H9 (cell line): ENCODE results near the gene AEBP2. TPM values are rescaled to one million over a fixed set of nuclear protein-coding genes. Genes with fewer than 3 reads are reported as not detected.
A peak's percentile ranks its signal among the peaks of the same experiment; 100 is the strongest.

Experiments used
- DNase-seq: peaks from one replicate; pipeline ENCODE4 v3.0.0-alpha.2; 2017
- H2AFZ ChIP-seq: one replicate; pipeline ENCODE4 v1.6.1; 2013; ENCODE audit warnings: mild to moderate bottlenecking, low read length, control low read depth, moderate library complexity
- H2AK5ac ChIP-seq: 2 replicates; pipeline ENCODE4 v1.6.1; 2013; ENCODE audit warnings: low read length, control low read depth, mixed read lengths; ENCODE audit not compliant: insufficient read length
- H2BK120ac ChIP-seq: one replicate; pipeline ENCODE4 v1.6.1; 2013; ENCODE audit warnings: low read depth, mild to moderate bottlenecking, low read length, control low read depth, inconsistent platforms; ENCODE audit not compliant: poor library complexity, severe bottlenecking
- H2BK12ac ChIP-seq: 2 replicates; pipeline ENCODE4 v1.6.1; 2013; ENCODE audit warnings: low read length, control low read depth, mixed read lengths, low read depth; ENCODE audit not compliant: insufficient read length
- H2BK15ac ChIP-seq: 2 replicates; pipeline ENCODE4 v1.6.1; 2013; ENCODE audit warnings: low read depth, low read length, control low read depth
- H2BK20ac ChIP-seq: one replicate; pipeline ENCODE4 v1.6.1; 2013; ENCODE audit warnings: low read depth, mild to moderate bottlenecking, low read length, control low read depth, inconsistent platforms; ENCODE audit not compliant: poor library complexity, severe bottlenecking
- H2BK5ac ChIP-seq: 2 replicates; pipeline ENCODE4 v1.6.1; 2013; ENCODE audit warnings: low read length, control low read depth, mixed read lengths; ENCODE audit not compliant: insufficient read length
- H3K14ac ChIP-seq: 2 replicates; pipeline ENCODE4 v1.6.1; 2013; ENCODE audit warnings: low read length, control low read depth; ENCODE audit not compliant: insufficient read depth
- H3K18ac ChIP-seq: 2 replicates; pipeline ENCODE4 v1.6.1; 2013; ENCODE audit warnings: low read depth, mild to moderate bottlenecking, mixed read lengths, low read length, control low read depth; ENCODE audit not compliant: insufficient read length
- H3K23ac ChIP-seq: 2 replicates; pipeline ENCODE4 v1.6.1; 2013; ENCODE audit warnings: low read length, control low read depth, mixed read lengths, low read depth; ENCODE audit not compliant: insufficient read length
- H3K23me2 ChIP-seq: 2 replicates; pipeline ENCODE4 v1.6.1; 2013; ENCODE audit warnings: low read depth, mild to moderate bottlenecking, mixed read lengths, low read length, control low read depth; ENCODE audit not compliant: insufficient read length, poor library complexity, severe bottlenecking
- H3K27ac ChIP-seq: 2 replicates; pipeline ENCODE4 v1.5.1; 2013; ENCODE audit warnings: low read length, control low read depth, mixed read lengths, low read depth; ENCODE audit not compliant: insufficient read length
- H3K27me3 ChIP-seq: 2 replicates; pipeline ENCODE4 v1.6.1; 2013; ENCODE audit warnings: low read length, control low read depth, inconsistent platforms; ENCODE audit not compliant: insufficient read depth
- H3K4ac ChIP-seq: 2 replicates; pipeline ENCODE4 v1.6.1; 2013; ENCODE audit warnings: low read depth, mild to moderate bottlenecking, control low read depth, inconsistent platforms, low read length, moderate library complexity
- H3K4me1 ChIP-seq: 2 replicates; pipeline ENCODE4 v1.6.1; 2013; ENCODE audit warnings: low read length, control low read depth, inconsistent platforms; ENCODE audit not compliant: insufficient read depth
- H3K4me2 ChIP-seq: 2 replicates; pipeline ENCODE4 v1.6.1; 2013; ENCODE audit warnings: low read length, control low read depth, mixed read lengths; ENCODE audit not compliant: insufficient read length, insufficient read depth
- H3K56ac ChIP-seq: 2 replicates; pipeline ENCODE4 v1.6.1; 2013; ENCODE audit warnings: low read depth, mild to moderate bottlenecking, mixed read lengths, low read length, control low read depth; ENCODE audit not compliant: insufficient read length
- H3K79me1 ChIP-seq: 2 replicates; pipeline ENCODE4 v1.6.1; 2013; ENCODE audit warnings: low read depth, mild to moderate bottlenecking, moderate library complexity, low read length, control low read depth, inconsistent platforms; ENCODE audit not compliant: insufficient read depth, poor library complexity, severe bottlenecking
- H3K79me2 ChIP-seq: 2 replicates; pipeline ENCODE4 v1.6.1; 2013; ENCODE audit warnings: low read length, control low read depth, inconsistent platforms; ENCODE audit not compliant: insufficient read depth
- H3K9ac ChIP-seq: 2 replicates; pipeline ENCODE4 v1.6.1; 2013; ENCODE audit warnings: low read length, control low read depth, mixed read lengths; ENCODE audit not compliant: insufficient read length; ENCODE audit errors: extremely low read depth
- H3K9me3 ChIP-seq: one replicate; pipeline ENCODE4 v1.6.1; 2013; ENCODE audit warnings: low read depth, low read length, inconsistent platforms; ENCODE audit not compliant: control insufficient read depth
- H3T11ph ChIP-seq: one replicate; pipeline ENCODE4 v1.6.1; 2013; ENCODE audit warnings: mild to moderate bottlenecking, low read length, control low read depth, inconsistent platforms
- H4K20me1 ChIP-seq: one replicate; pipeline ENCODE4 v1.6.1; 2013; ENCODE audit not compliant: control insufficient read depth, insufficient read length, insufficient read depth
- H4K5ac ChIP-seq: 2 replicates; pipeline ENCODE4 v1.6.1; 2013; ENCODE audit warnings: low read depth, mild to moderate bottlenecking, mixed read lengths, low read length, control low read depth; ENCODE audit not compliant: insufficient read length
- H4K8ac ChIP-seq: replicated peaks from 2 replicates; pipeline ENCODE4 v1.6.1; 2013; ENCODE audit warnings: low read length, control low read depth, mixed read lengths, low read depth; ENCODE audit not compliant: insufficient read length
- H4K91ac ChIP-seq: 2 replicates; pipeline ENCODE4 v1.6.1; 2013; ENCODE audit warnings: low read depth, mild to moderate bottlenecking, moderate library complexity, mixed read lengths, low read length, control low read depth; ENCODE audit not compliant: insufficient read length
- H3K27ac Mint-ChIP-seq, 3 experiments: 2 replicates in 2 of 3; 3 replicates in 1 of 3; pipeline ENCODE4 v1.8.0; 2020 to 2021; ENCODE audit warnings: mixed read lengths in 3 of 3, mild to moderate bottlenecking in 1 of 3, moderate library complexity in 1 of 3
- H3K27me3 Mint-ChIP-seq: 2 replicates; pipeline ENCODE4 v1.8.0; 2021; ENCODE audit warnings: low read depth, mild to moderate bottlenecking, moderate library complexity, mixed read lengths
- H3K36me3 Mint-ChIP-seq, 3 experiments: 2 replicates in 2 of 3; 3 replicates in 1 of 3; pipeline ENCODE4 v1.8.0; 2020 to 2021; ENCODE audit warnings: low read depth in 3 of 3, mixed read lengths in 3 of 3; ENCODE audit not compliant: insufficient read depth in 1 of 3
- H3K4me1 Mint-ChIP-seq, 2 experiments: 2 replicates each; pipeline ENCODE4 v1.8.0; 2020; ENCODE audit warnings: mixed read lengths in 2 of 2
- H3K4me3 Mint-ChIP-seq, 2 experiments: 2 replicates in 1 of 2; 3 replicates in 1 of 2; pipeline ENCODE4 v1.8.0; 2020 to 2021; ENCODE audit warnings: mild to moderate bottlenecking in 2 of 2, mixed read lengths in 2 of 2, moderate library complexity in 1 of 2
- H3K9me3 Mint-ChIP-seq, 2 experiments: 2 replicates in 1 of 2; 3 replicates in 1 of 2; pipeline ENCODE4 v1.8.0; 2020; ENCODE audit warnings: mild to moderate bottlenecking in 2 of 2, mixed read lengths in 2 of 2, moderate library complexity in 1 of 2
- CTCF ChIP-seq: fragments of 200-600 bp; sonication (generic); conservative IDR thresholded peaks from 3 replicates; pipeline ENCODE4 v1.8.0; 2021; ENCODE audit warnings: antibody characterized with exemption, mild to moderate bottlenecking
- WGBS: extraction: QIAGEN DNeasy Blood & Tissue Kit; methylation state at CpG from one replicate; pipeline ENCODE4 v1.1.7; 2013; ENCODE audit warnings: missing lambda C conversion rate, low lambda C conversion rate, mixed read lengths; ENCODE audit not compliant: insufficient read length; ENCODE audit errors: extremely low coverage; 5-methylcytosine and 5-hydroxymethylcytosine counted together
- total RNA-seq: library from RNA; stranded (reverse); gene quantifications from 2 replicates; pipeline ENCODE4 v1.2.1, GENCODE V29; 2021

AEBP2 gene
- total RNA-seq, 1 experiment from 2014 or later, result 82.8 TPM

GRCh38 chr12:19491863-19492262, 52.6 kb downstream of the AEBP2 start:
- Histone ChIP-seq H3K9ac (no peak overlapping the region), H2BK120ac (no peak overlapping the region), H2BK5ac (no peak overlapping the region), H2BK20ac (no peak overlapping the region), H3K14ac (no peak overlapping the region), H4K20me1 (no peaks in the 10 kb centered on the region), H3K23me2 (no peaks in the 10 kb centered on the region), H2BK15ac (no peak overlapping the region), H3K27me3 (no peaks in the 10 kb centered on the region), H3K18ac (no peak overlapping the region), H3T11ph (no peak overlapping the region), H4K91ac (no peak overlapping the region), H3K9me3 (no peaks in the 10 kb centered on the region), H3K27ac (no peak overlapping the region), H3K4me1 (no peaks in the 10 kb centered on the region; the same call in 1 of the 2 replicates), H3K23ac (no peak overlapping the region), H3K4me2 (no peak overlapping the region), H4K5ac (no peak overlapping the region), H4K8ac (no peak overlapping the region), H3K79me2 (peaks cover 12% of the 10 kb centered on the region; the same call in 1 of the 2 replicates), H3K56ac (no peak overlapping the region), H3K4ac (no peak overlapping the region), H2AK5ac (no peak overlapping the region), H2AFZ (no peak overlapping the region), H2BK12ac (no peak overlapping the region), H3K79me1 (no peaks in the 10 kb centered on the region)
- TF ChIP-seq CTCF, result no peak
- Mint-ChIP-seq H3K9me3 (no peaks in the 10 kb centered on the region), H3K36me3 (peaks cover 14 to 62% (median 52%) of the 10 kb centered on the region in 3 experiments; a peak in 6 of 7 replicates), H3K27me3 (no peaks in the 10 kb centered on the region), H3K4me3 (no peak overlapping the region), H3K4me1 (peaks cover 38 to 40% of the 10 kb centered on the region in 2 experiments), H3K27ac (peak overlapping the region in 1 of 3 experiments; percentile 95; a peak in 2 of 7 replicates)
- DNase-seq, result no peak
- WGBS, result no CpG with 5 or more reads among the region's 3 CpGs
